OCI-LY7 (cell line): ENCODE measurements around the gene MEGF6.

ENCODE experiments used
- CTCF ChIP-seq: fragments of 200-600 bp; sonication (generic); conservative IDR thresholded peaks from 2 replicates; pipeline ENCODE4 v1.5.1; 2014; ENCODE audit warnings: mild to moderate bottlenecking, antibody characterized with exemption, low read length, moderate library complexity, mixed read lengths
- EZH2phosphoT487 ChIP-seq: fragments of 200-600 bp; sonication (generic); IDR thresholded peaks from 2 replicates; pipeline ENCODE4 v1.6.1; 2018; ENCODE audit warnings: low read depth, borderline replicate concordance, mild to moderate bottlenecking, mixed run types, antibody characterized with exemption, low read length, moderate library complexity, mixed read lengths

GRCh38 chr1:3548156-3548893 lies 63.0 kb downstream of the MEGF6 start:
- no peak for TF ChIP-seq CTCF
- TF ChIP-seq EZH2phosphoT487 = no peak
